ENCODE data around the gene LBHD2.
"Not testable (repeated sequence)": the region's sequence is repeated elsewhere in the genome, so short reads cannot be mapped to it uniquely, and the experiment has no call there.

Gene LBHD2

GRCh38 chr14:103104654-103105452 lies 20.8 kb downstream of the LBHD2 start:
- peak; percentile 62 for DNase-seq (ENCODE audit: low read depth)

- DNase-seq (ENCODE audit: low read depth), result no peak
Measured at GRCh38 chr14:103105580-103106150, 21.7 kb downstream of the LBHD2 start.

GRCh38 chr14:103107455-103107854 lies 23.4 kb downstream of the LBHD2 start:
- no peak for DNase-seq (ENCODE audit: low read depth)

- no peak for DNase-seq (ENCODE audit: low read depth)
Measured at GRCh38 chr14:103107941-103108748, 24.1 kb downstream of the LBHD2 start.

GRCh38 chr14:103108749-103109207 lies 24.8 kb downstream of the LBHD2 start:
- DNase-seq (ENCODE audit: low read depth), result peak; percentile 53

- peak; percentile 88 for DNase-seq (ENCODE audit: low read depth)
Measured at GRCh38 chr14:103109535-103110441, 25.8 kb downstream of the LBHD2 start.

GRCh38 chr14:103110681-103111231 lies 26.7 kb downstream of the LBHD2 start:
- DNase-seq (ENCODE audit: low read depth), result no peak

- DNase-seq (ENCODE audit: low read depth), result no peak
Measured at GRCh38 chr14:103111232-103111868, 27.3 kb downstream of the LBHD2 start.

GRCh38 chr14:103112400-103113243 lies 28.6 kb downstream of the LBHD2 start:
- DNase-seq (ENCODE audit: low read depth), result no peak

GRCh38 chr14:103113303-103113702 lies 29.3 kb downstream of the LBHD2 start:
- DNase-seq (ENCODE audit: low read depth), result no peak

- no peak for DNase-seq (ENCODE audit: low read depth)
Measured at GRCh38 chr14:103113774-103114173, 29.8 kb downstream of the LBHD2 start.

GRCh38 chr14:103115086-103115679 lies 31.2 kb downstream of the LBHD2 start:
- peak; percentile 50 for DNase-seq (ENCODE audit: low read depth)

- DNase-seq (ENCODE audit: low read depth), result peak; percentile 70
Measured at GRCh38 chr14:103115845-103116572, 32.0 kb downstream of the LBHD2 start.

GRCh38 chr14:103116636-103117035 lies 32.6 kb downstream of the LBHD2 start:
- DNase-seq (ENCODE audit: low read depth), result no peak

- DNase-seq (ENCODE audit: low read depth), result not testable (repeated sequence)
Measured at GRCh38 chr14:103117499-103117898, 33.5 kb downstream of the LBHD2 start.

GRCh38 chr14:103118018-103118662 lies 34.1 kb downstream of the LBHD2 start:
- DNase-seq (ENCODE audit: low read depth), result no peak

GRCh38 chr14:103118663-103119404 lies 34.8 kb downstream of the LBHD2 start:
- DNase-seq (ENCODE audit: low read depth), result no peak

Data from amniotic epithelial cell (primary cell).